ENCODE results near the gene EFNA1.

- TF ChIP-seq CTCF (IDR thresholded peaks at IDR 0.05) (no peak), ZFX (IDR thresholded peaks at IDR 0.05; ENCODE audit: borderline replicate concordance) (no peak)
Measured at GRCh38 chr1:155125946-155126555, 1.6 kb upstream of the EFNA1 start.
